ENCODE data around the gene C19orf47. TPM values are rescaled to one million over a fixed set of nuclear protein-coding genes. Genes with fewer than 3 reads are reported as not detected.

The C19orf47 gene
- 23.6 to 32.3 TPM (median 31.8 TPM) in 5 replicates for total RNA-seq (2022; extraction: Qiagen RNA extraction)

GRCh38 chr19:40348125-40348913, at the start of gene C19orf47, which contains the start of gene PLD3:
C19orf47 (minus strand) TSS chr19:40348397; CDS start chr19:40341857, 6,540 bp downstream.
PLD3 (plus strand) TSS chr19:40348695; CDS start chr19:40366484, 17,789 bp downstream.

GRCh38 chr19:40390084-40390742, 42.0 kb upstream of the C19orf47 start, which contains the start of gene HIPK4:
HIPK4 (minus strand) TSS chr19:40390181; CDS start chr19:40389902, 279 bp downstream.

GRCh38 chr19:40284501-40285352, 63.5 kb downstream of the C19orf47 start, which contains the start of gene AKT2:
AKT2 (minus strand) TSS chr19:40285345; CDS start chr19:40265267, 20,078 bp downstream.

Other genes with a start within 250 kb of the C19orf47 start
- 12.7 to 16.7 TPM (median 14.6 TPM) in 5 replicates for gene MAP3K10, start 157.0 kb downstream of the C19orf47 start, total RNA-seq (2022; extraction: Qiagen RNA extraction)
- 0.20 to 0.61 TPM (median 0.49 TPM) in 5 replicates for gene TTC9B, start 130.0 kb downstream of the C19orf47 start, total RNA-seq (2022; extraction: Qiagen RNA extraction)
- gene CCNP, start 121.7 kb downstream of the C19orf47 start, total RNA-seq (2022; extraction: Qiagen RNA extraction): 0.09 to 0.52 TPM (median 0.29 TPM) in 5 replicates
- gene AKT2, start 63.1 kb downstream of the C19orf47 start, total RNA-seq (2022; extraction: Qiagen RNA extraction): 121 to 176 TPM (median 170 TPM) in 5 replicates
- gene PLD3, start 298 bp upstream of the C19orf47 start, total RNA-seq (2022; extraction: Qiagen RNA extraction): 264 to 282 TPM (median 273 TPM) in 5 replicates
- 0.28 to 0.43 TPM (median 0.33 TPM) in 5 replicates for gene HIPK4, start 41.8 kb upstream of the C19orf47 start, total RNA-seq (2022; extraction: Qiagen RNA extraction)
- gene PRX, start 65.0 kb upstream of the C19orf47 start, total RNA-seq (2022; extraction: Qiagen RNA extraction): 1.1 to 1.8 TPM (median 1.3 TPM) in 5 replicates
- 24.6 to 40.8 TPM (median 30.7 TPM) in 5 replicates for gene SERTAD1, start 77.6 kb upstream of the C19orf47 start, total RNA-seq (2022; extraction: Qiagen RNA extraction)
- 36.8 to 45.9 TPM (median 41.9 TPM) in 5 replicates for gene SERTAD3, start 95.9 kb upstream of the C19orf47 start, total RNA-seq (2022; extraction: Qiagen RNA extraction)
- 254 to 367 TPM (median 326 TPM) in 5 replicates for gene BLVRB, start 117.3 kb upstream of the C19orf47 start, total RNA-seq (2022; extraction: Qiagen RNA extraction)
- gene SPTBN4, start 118.6 kb upstream of the C19orf47 start, total RNA-seq (2022; extraction: Qiagen RNA extraction): 0.49 to 0.69 TPM (median 0.64 TPM) in 5 replicates
- 96.5 to 144 TPM (median 133 TPM) in 5 replicates for gene SHKBP1, start 228.5 kb upstream of the C19orf47 start, total RNA-seq (2022; extraction: Qiagen RNA extraction)

Data from A549 treated with AZD2906 at 1 μM for 4 hours (cell line).